Measurements from ENCODE around the gene IFNA4.
A peak's percentile ranks its signal among the peaks of the same experiment; 100 is the strongest.

Gene IFNA4

GRCh38 chr9:21165516-21165915, 21.9 kb downstream of the IFNA4 start:
- Histone ChIP-seq H4K20me1 (no peaks in the 10 kb centered on the region), H3K36me3 (no peaks in the 10 kb centered on the region), H3K4me1 (peaks cover 14% of the 10 kb centered on the region), H3K4me3 (no peak overlapping the region), H3K4me2 (no peak overlapping the region), H3K9ac (no peak overlapping the region), H3K27me3 (no peaks in the 10 kb centered on the region), H3K9me3 (peaks cover 25% of the 10 kb centered on the region), H3K27ac (no peak overlapping the region)
- TF ChIP-seq Cebpa-rat (IDR thresholded peaks at IDR 0.05), result no peak

DNA sequence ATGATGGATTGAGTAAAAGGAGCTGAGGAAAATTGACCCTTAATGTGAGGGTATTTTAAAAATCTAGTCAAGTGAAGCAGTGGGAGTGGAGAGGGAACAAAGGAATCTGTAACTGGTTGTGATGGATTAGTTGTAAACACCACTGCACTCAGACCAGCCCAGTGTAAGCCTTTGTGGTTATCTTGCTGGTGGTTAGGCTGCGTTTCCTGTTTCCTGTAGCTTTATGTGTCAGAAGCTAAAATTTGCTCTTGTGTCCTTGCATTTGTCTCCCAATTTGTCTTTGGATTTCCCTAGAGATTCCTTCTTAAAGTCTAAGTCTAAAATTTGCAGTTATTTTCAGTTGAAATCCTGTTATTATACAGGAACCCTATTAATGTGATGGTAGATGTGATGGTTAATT, 27.2 kb downstream of the IFNA4 start:
- peak overlapping the region; percentile 81 for H3K4me2 ChIP-seq
- H3K36me3 ChIP-seq, result no peaks in the 10 kb centered on the region
- H4K20me1 ChIP-seq, result no peaks in the 10 kb centered on the region
- H3K27ac ChIP-seq, result peak overlapping the region; percentile 59; the same call in 1 of the 2 replicates
- no peaks in the 10 kb centered on the region for H3K27me3 ChIP-seq
- H3K4me1 ChIP-seq, result peaks cover 37% of the 10 kb centered on the region
- 0 out of 2 replicates have a peak overlapping the region, but pooled peaks have one; percentile 19 for H3K4me3 ChIP-seq
- TF ChIP-seq Cebpa-rat (IDR thresholded peaks at IDR 0.05), result no peak
- H3K9me3 ChIP-seq, result peaks cover 35% of the 10 kb centered on the region
- H3K9ac ChIP-seq, result no peak overlapping the region

- Histone ChIP-seq H4K20me1 (no peaks in the 10 kb centered on the region), H3K27ac (no peak overlapping the region), H3K4me1 (peaks cover 44% of the 10 kb centered on the region), H3K4me3 (no peak overlapping the region), H3K9me3 (peaks cover 10% of the 10 kb centered on the region; the same call in 1 of the 2 replicates), H3K36me3 (no peaks in the 10 kb centered on the region), H3K27me3 (no peaks in the 10 kb centered on the region), H3K9ac (no peak overlapping the region), H3K4me2 (no peak overlapping the region)
- TF ChIP-seq Cebpa-rat (IDR thresholded peaks at IDR 0.05), result no peak
These were observed 31.9 kb downstream of the IFNA4 start for GRCh38 chr9:21155501-21155900.

- Histone ChIP-seq H4K20me1 (no peaks in the 10 kb centered on the region), H3K4me3 (no peak overlapping the region), H3K4me1 (peaks cover 31% of the 10 kb centered on the region), H3K36me3 (no peaks in the 10 kb centered on the region), H3K27ac (no peak overlapping the region), H3K4me2 (peak overlapping the region; percentile 25), H3K9me3 (peaks cover 21% of the 10 kb centered on the region), H3K27me3 (no peaks in the 10 kb centered on the region), H3K9ac (no peak overlapping the region; the same call in 1 of the 2 replicates)
- TF ChIP-seq Cebpa-rat (IDR thresholded peaks at IDR 0.05), result no peak
These were observed 33.3 kb downstream of the IFNA4 start for GRCh38 chr9:21154018-21154608.

DNA sequence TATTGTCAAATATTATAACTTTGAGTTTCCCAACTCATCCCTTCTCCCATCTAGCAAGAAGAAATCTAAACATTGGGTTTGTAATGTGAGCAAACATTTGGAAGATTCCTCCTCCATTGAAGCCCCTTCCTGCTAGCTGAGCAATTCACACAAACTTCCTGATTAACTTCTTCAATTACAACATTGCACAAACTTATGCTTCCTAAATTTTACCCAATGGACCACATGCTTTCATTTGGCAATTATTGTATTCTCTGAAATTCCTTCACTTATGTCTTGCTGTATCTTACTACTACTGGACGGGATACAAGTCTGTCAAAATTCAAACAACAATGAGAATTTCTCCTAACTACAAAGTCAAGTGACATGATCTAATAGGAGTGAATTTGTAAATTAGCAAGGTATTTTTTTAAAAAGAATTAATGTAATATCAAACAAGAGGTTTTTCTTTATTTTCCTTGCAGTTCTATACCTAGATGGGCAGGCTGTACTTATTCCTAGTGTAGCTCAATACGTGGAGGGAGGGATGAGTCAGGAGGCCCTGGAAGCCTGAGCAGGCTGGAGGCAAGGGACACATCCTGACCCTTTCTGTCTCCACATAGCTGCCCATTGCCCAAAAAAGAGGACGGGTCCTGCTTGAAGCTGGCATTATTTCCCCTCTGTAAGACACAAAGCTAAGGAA, 33.9 kb downstream of the IFNA4 start:
- Histone ChIP-seq H3K4me2 (peak overlapping the region; percentile 25; the same call in 1 of the 2 replicates), H3K27me3 (no peaks in the 10 kb centered on the region), H3K9me3 (peaks cover 27% of the 10 kb centered on the region), H3K9ac (no peak overlapping the region; the same call in 1 of the 2 replicates), H4K20me1 (no peaks in the 10 kb centered on the region), H3K36me3 (no peaks in the 10 kb centered on the region), H3K4me3 (no peak overlapping the region), H3K27ac (no peak overlapping the region), H3K4me1 (peaks cover 26% of the 10 kb centered on the region)
- TF ChIP-seq Cebpa-rat (IDR thresholded peaks at IDR 0.05), result no peak

- no peak overlapping the region for H3K4me3 ChIP-seq
- peak overlapping the region; percentile 15; the same call in 1 of the 2 replicates for H3K4me2 ChIP-seq
These were observed 42.8 kb downstream of the IFNA4 start for GRCh38 chr9:21144603-21145002.

GRCh38 chr9:21141427-21141882, 45.9 kb downstream of the IFNA4 start, which contains the start of gene IFNW1:
IFNW1 (minus strand) TSS chr9:21141832; CDS start chr9:21141570, 262 bp downstream.
- Histone ChIP-seq H3K4me1 (peaks cover 16% of the 10 kb centered on the region), H3K36me3 (no peaks in the 10 kb centered on the region)

More at GRCh38 chr9:21144603-21145002, 42.8 kb downstream of the IFNA4 start:
- no peak overlapping the region for H3K9ac ChIP-seq
- peaks cover 24% of the 10 kb centered on the region for H3K9me3 ChIP-seq
- no peaks in the 10 kb centered on the region for H3K27me3 ChIP-seq
- no peaks in the 10 kb centered on the region for H3K36me3 ChIP-seq
- H3K4me1 ChIP-seq, result peaks cover 16% of the 10 kb centered on the region
- H3K27ac ChIP-seq, result no peak overlapping the region
- TF ChIP-seq Cebpa-rat (IDR thresholded peaks at IDR 0.05), result no peak
- H4K20me1 ChIP-seq, result no peaks in the 10 kb centered on the region

DNA sequence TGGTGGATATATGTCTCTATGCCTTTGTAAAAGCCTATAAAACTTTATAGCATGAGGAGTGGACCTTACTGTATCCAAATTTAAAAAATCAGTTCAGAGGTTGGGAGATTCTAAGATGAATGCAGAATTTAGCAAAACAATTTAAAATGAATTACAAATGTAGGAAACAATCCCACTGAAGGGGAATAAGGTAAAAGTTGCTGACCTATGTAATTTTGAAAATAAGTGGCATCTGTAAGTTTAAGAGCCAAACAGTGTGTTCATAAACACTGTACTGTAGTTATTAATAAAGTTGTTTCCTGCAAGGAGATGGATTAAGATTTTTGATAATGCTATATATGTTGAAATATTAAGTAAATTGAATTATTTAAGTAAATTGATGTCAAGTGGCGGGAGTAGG, 50.4 kb downstream of the IFNA4 start:
- no peaks in the 10 kb centered on the region for H3K27me3 ChIP-seq
- H3K4me2 ChIP-seq, result no peak overlapping the region
- H4K20me1 ChIP-seq, result no peaks in the 10 kb centered on the region
- H3K4me3 ChIP-seq, result no peak overlapping the region
- TF ChIP-seq Cebpa-rat (IDR thresholded peaks at IDR 0.05), result no peak
- no peak overlapping the region for H3K9ac ChIP-seq
- no peaks in the 10 kb centered on the region for H3K9me3 ChIP-seq
- H3K27ac ChIP-seq, result no peak overlapping the region
- H3K4me1 ChIP-seq, result no peaks in the 10 kb centered on the region
- no peaks in the 10 kb centered on the region for H3K36me3 ChIP-seq

More at GRCh38 chr9:21141427-21141882, 45.9 kb downstream of the IFNA4 start, which contains the start of gene IFNW1:
- no peak for TF ChIP-seq Cebpa-rat (IDR thresholded peaks at IDR 0.05)
- no peak within 1 kb of the TSS for H3K4me2 ChIP-seq
- no peaks in the 10 kb centered on the region for H4K20me1 ChIP-seq
- no peak within 1 kb of the TSS for H3K9ac ChIP-seq
- no peaks in the 10 kb centered on the region for H3K27me3 ChIP-seq
- no peak within 1 kb of the TSS for H3K4me3 ChIP-seq
- no peak within 1 kb of the TSS for H3K27ac ChIP-seq
- H3K9me3 ChIP-seq, result no peaks in the 10 kb centered on the region; the same call in 1 of the 2 replicates
